Fibroblast of lung (primary cell): ENCODE measurements around the gene HRH3.

Source experiments
- CTCF ChIP-seq, 2 donors: IDR thresholded peaks in 1 of 2; conservative IDR thresholded peaks in 1 of 2; 1 replicate in 1 of 2; 2 replicates in 1 of 2; pipeline ENCODE4 v1.5.1; 2011 to 2012; ENCODE audit warnings: low read length in 2 of 2, control low read depth in 1 of 2, inconsistent platforms in 1 of 2, low read depth in 1 of 2, mild to moderate bottlenecking in 1 of 2
- EZH2 ChIP-seq: IDR thresholded peaks from 2 replicates; pipeline ENCODE4 v1.5.1; 2012; ENCODE audit warnings: low read length, control low read depth, mild to moderate bottlenecking; ENCODE audit errors: missing control alignments

- TF ChIP-seq CTCF (conservative IDR thresholded peaks at IDR 0.05 in 1 of 2, IDR thresholded peaks at IDR 0.05 in 1 of 2; ENCODE audit: low read depth in 1 of 2, low read length in 2 of 2) (no peak), EZH2 (no peak)
Measured at GRCh38 chr20:62216636-62217566, 3.2 kb downstream of the HRH3 start.
